HFFc6 (cell line): ENCODE measurements around the gene DCD. TPM values are rescaled to one million over a fixed set of nuclear protein-coding genes. Genes with fewer than 3 reads are reported as not detected.

Experiments
- DNase-seq: peaks from one replicate; pipeline ENCODE4 v3.0.0-alpha.2; 2018
- H3K27ac Mint-ChIP-seq: 2 replicates; pipeline ENCODE4 v1.8.0; 2020; ENCODE audit warnings: mild to moderate bottlenecking, mixed read lengths
- H3K27me3 Mint-ChIP-seq: 2 replicates; pipeline ENCODE4 v1.8.0; 2021; ENCODE audit warnings: mild to moderate bottlenecking, moderate library complexity, mixed read lengths; ENCODE audit not compliant: insufficient read depth
- H3K36me3 Mint-ChIP-seq: 2 replicates; pipeline ENCODE4 v1.8.0; 2021; ENCODE audit warnings: low read depth, mixed read lengths
- H3K4me1 Mint-ChIP-seq: 2 replicates; pipeline ENCODE4 v1.8.0; 2020; ENCODE audit warnings: low read depth, mixed read lengths
- H3K4me3 Mint-ChIP-seq: 2 replicates; pipeline ENCODE4 v1.8.0; 2020; ENCODE audit warnings: mild to moderate bottlenecking, moderate library complexity, mixed read lengths
- H3K9me3 Mint-ChIP-seq: 2 replicates; pipeline ENCODE4 v1.8.0; 2020; ENCODE audit warnings: mild to moderate bottlenecking, mixed read lengths
- CTCF ChIP-seq: fragments of 200-600 bp; sonication (generic); IDR thresholded peaks from 2 replicates; pipeline ENCODE4 v1.5.0; 2021; ENCODE audit warnings: antibody characterized with exemption, mild to moderate bottlenecking
- total RNA-seq, 6 experiments: library from RNA; stranded (reverse); fragmentation: NEBNext Ultra II Directional; extraction: Animal tissue kit (Norgen Biotek cat#: 25700); gene quantifications; 2 replicates in 1 of 6; 3 replicates in 5 of 6; pipeline ENCODE4 v1.2.3, GENCODE V29; 2021

DCD gene
- total RNA-seq, 6 experiments from 2014 or later: not detected

GRCh38 chr12:54661048-54661447 lies 12.9 kb upstream of the DCD start:
- Mint-ChIP-seq H3K27ac (no peak overlapping the region), H3K36me3 (no peaks in the 10 kb centered on the region), H3K4me3 (no peak overlapping the region), H3K9me3 (no peaks in the 10 kb centered on the region), H3K27me3 (peaks cover 3% of the 10 kb centered on the region), H3K4me1 (no peaks in the 10 kb centered on the region)
- DNase-seq: no peak
- no peak for TF ChIP-seq CTCF

GRCh38 chr12:54660320-54660962 lies 12.3 kb upstream of the DCD start:
- Mint-ChIP-seq H3K4me3 (no peak overlapping the region), H3K27me3 (peaks cover 3% of the 10 kb centered on the region), H3K4me1 (no peaks in the 10 kb centered on the region), H3K9me3 (no peaks in the 10 kb centered on the region), H3K27ac (no peak overlapping the region), H3K36me3 (no peaks in the 10 kb centered on the region)
- no peak for TF ChIP-seq CTCF
- no peak for DNase-seq

- H3K36me3 Mint-ChIP-seq: no peaks in the 10 kb centered on the region
- H3K9me3 Mint-ChIP-seq: no peaks in the 10 kb centered on the region
- H3K27ac Mint-ChIP-seq: no peak overlapping the region
- H3K4me3 Mint-ChIP-seq: no peak overlapping the region
- peak; percentile 73 for TF ChIP-seq CTCF
- no peak for DNase-seq
- H3K27me3 Mint-ChIP-seq: peaks cover 7% of the 10 kb centered on the region
- H3K4me1 Mint-ChIP-seq: no peaks in the 10 kb centered on the region
Measured at GRCh38 chr12:54658306-54659264, 10.4 kb upstream of the DCD start.

GRCh38 chr12:54657105-54657607 lies 9.0 kb upstream of the DCD start:
- Mint-ChIP-seq H3K36me3 (no peaks in the 10 kb centered on the region), H3K27me3 (peaks cover 9% of the 10 kb centered on the region), H3K9me3 (no peaks in the 10 kb centered on the region), H3K4me3 (no peak overlapping the region), H3K4me1 (no peaks in the 10 kb centered on the region), H3K27ac (no peak overlapping the region)
- DNase-seq: no peak
- no peak for TF ChIP-seq CTCF

GRCh38 chr12:54654926-54655325 lies 6.8 kb upstream of the DCD start:
- H3K27me3 Mint-ChIP-seq: peaks cover 9% of the 10 kb centered on the region
- no peak overlapping the region for H3K27ac Mint-ChIP-seq
- DNase-seq: no peak
- H3K4me3 Mint-ChIP-seq: no peak overlapping the region
- TF ChIP-seq CTCF: no peak
- no peaks in the 10 kb centered on the region for H3K9me3 Mint-ChIP-seq
- no peaks in the 10 kb centered on the region for H3K36me3 Mint-ChIP-seq
- no peaks in the 10 kb centered on the region for H3K4me1 Mint-ChIP-seq
